Measurements from ENCODE around the gene DNAI2. TPM values are rescaled to one million over a fixed set of nuclear protein-coding genes. Genes with fewer than 3 reads are reported as not detected.

Gene DNAI2
- total RNA-seq, 1 donor from 2014 or later, result 6.2 TPM

DNA sequence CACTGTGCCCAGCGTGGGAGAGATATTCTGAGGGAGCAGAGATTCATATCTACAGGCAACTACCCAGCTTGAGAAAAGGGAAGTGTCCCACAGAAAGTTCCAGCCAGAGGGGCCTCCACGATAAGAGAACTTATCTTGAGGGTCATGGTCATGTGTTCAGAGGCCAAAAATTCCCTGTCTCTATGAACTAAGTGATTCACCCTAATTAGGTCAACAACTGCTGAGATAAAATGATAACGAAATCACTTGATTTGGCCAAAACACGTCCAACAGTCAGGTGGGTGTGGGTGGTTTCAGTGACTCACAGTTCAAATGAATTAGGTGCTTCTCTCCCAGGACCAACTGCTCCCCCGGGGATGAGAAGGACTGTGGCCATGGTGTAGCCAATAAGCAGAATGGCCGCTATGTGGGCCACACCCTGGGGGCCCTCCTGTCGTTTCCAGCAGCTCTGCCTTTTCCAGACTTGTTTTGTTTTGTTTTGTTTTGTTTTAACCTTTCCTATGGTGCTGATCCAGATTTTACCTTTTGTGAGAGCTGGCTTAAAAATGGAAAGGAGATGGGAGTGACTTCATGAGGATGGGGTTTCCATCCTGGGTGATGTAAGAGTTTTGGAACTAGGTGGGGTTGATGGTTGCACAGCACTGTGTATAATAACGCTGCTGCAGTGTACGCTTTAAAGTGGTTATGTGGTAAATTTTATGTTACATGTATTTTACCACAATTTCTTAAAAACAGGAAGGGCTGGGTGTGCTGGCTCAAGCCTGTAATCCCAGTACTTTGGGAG, 8.7 kb downstream of the DNAI2 start:
- TF ChIP-seq, protein P1, sequence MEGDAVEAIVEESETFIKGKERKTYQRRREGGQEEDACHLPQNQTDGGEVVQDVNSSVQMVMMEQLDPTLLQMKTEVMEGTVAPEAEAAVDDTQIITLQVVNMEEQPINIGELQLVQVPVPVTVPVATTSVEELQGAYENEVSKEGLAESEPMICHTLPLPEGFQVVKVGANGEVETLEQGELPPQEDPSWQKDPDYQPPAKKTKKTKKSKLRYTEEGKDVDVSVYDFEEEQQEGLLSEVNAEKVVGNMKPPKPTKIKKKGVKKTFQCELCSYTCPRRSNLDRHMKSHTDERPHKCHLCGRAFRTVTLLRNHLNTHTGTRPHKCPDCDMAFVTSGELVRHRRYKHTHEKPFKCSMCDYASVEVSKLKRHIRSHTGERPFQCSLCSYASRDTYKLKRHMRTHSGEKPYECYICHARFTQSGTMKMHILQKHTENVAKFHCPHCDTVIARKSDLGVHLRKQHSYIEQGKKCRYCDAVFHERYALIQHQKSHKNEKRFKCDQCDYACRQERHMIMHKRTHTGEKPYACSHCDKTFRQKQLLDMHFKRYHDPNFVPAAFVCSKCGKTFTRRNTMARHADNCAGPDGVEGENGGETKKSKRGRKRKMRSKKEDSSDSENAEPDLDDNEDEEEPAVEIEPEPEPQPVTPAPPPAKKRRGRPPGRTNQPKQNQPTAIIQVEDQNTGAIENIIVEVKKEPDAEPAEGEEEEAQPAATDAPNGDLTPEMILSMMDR (IDR thresholded peaks at IDR 0.05), result no peak
- intact Hi-C loops (cut with DNase I), result no loop called here
- H3K4me3 ChIP-seq, result no peak overlapping the region
- no peaks in the 10 kb centered on the region for H3K36me3 ChIP-seq
- peak overlapping the region; percentile 10 for H3K27ac ChIP-seq
- no peaks in the 10 kb centered on the region for H3K9me3 ChIP-seq
- peaks cover 4% of the 10 kb centered on the region for H3K4me1 ChIP-seq
- DNase-seq (no peak), ATAC-seq (peak; percentile 36 to 45)
- no peaks in the 10 kb centered on the region for H3K27me3 ChIP-seq (ENCODE audit: low read depth)

DNA sequence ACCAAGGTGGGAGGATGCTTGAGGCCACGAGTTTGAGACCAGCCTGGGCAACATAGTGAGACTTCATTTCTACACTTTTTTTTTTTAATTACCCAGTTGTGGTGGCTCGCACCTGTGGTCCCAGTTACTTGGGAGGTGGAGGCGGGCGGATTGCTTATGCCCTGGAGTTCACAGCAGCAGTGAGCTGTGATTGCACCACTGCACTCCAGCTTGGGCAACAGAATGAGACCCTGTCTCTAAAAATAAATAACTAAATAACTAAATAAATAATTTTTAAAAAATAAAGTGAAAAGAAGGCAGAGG, 9.3 kb downstream of the DNAI2 start:
- Histone ChIP-seq H3K9me3 (no peaks in the 10 kb centered on the region), H3K27ac (no peak overlapping the region), H3K4me1 (peaks cover 4% of the 10 kb centered on the region), H3K36me3 (no peaks in the 10 kb centered on the region), H3K4me3 (no peak overlapping the region), H3K27me3 (ENCODE audit: low read depth) (no peaks in the 10 kb centered on the region)
- DNase-seq (no peak), ATAC-seq (no peak)
- TF ChIP-seq, protein P1 (IDR thresholded peaks at IDR 0.05), result no peak
- intact Hi-C loops (cut with DNase I), result no loop called here

DNA sequence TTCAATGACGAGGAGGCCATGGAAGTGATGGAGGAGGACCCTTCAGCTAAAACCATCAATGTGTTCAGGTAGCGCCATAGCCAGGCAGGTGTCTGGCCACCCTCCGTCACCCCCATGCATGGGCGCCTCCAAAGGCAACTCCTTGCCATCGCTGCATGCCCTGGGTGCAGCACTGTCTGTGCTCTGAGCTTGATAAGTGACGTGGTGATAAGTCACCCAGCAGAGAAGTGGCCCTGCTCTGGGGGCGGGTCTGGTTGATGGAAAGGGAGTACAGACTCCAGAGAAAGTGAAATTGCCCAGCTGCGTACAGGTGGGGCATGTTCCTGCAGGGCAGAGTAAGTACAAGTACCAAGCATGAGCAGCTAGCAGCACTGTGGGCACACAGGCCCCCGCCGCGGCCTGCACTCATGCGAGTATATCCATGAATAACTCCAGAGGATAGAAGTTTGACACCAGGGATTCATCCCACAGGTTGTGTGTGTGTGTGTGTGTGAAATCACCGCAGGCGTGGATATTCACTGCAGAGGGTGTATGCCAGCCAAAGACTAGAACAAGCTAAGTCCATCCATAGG, 13.1 kb downstream of the DNAI2 start:
- intact Hi-C loops (cut with DNase I), result no loop called here
- no peak for ATAC-seq
- no peaks in the 10 kb centered on the region for H3K4me1 ChIP-seq
- no peak overlapping the region for H3K4me3 ChIP-seq
- no peak for DNase-seq
- TF ChIP-seq, protein P1 (IDR thresholded peaks at IDR 0.05), result no peak
- H3K27me3 ChIP-seq (ENCODE audit: low read depth), result no peaks in the 10 kb centered on the region
- no peaks in the 10 kb centered on the region for H3K9me3 ChIP-seq
- no peak overlapping the region for H3K27ac ChIP-seq
- H3K36me3 ChIP-seq, result no peaks in the 10 kb centered on the region

DNA sequence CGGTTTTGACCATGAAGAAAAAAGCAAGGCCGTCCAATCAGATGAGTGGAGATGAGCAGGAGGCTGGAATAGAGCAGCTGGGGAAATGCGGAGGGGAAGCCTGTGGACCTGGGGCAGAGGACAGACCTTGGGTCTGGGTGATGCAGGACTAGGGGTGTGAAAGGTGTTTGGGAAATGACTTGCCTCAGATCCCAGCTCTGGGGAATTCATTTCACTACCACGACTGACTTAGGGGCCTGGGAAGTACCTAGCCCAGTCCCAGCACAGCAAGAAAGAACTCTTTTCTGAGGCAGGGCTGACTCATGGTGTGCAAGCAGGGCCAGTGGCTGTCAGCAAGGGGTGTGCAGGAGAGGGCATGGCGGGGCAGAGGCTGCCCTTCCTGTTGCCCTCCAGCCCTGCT, 14.8 kb downstream of the DNAI2 start:
- H3K4me1 ChIP-seq, result no peaks in the 10 kb centered on the region

DNA sequence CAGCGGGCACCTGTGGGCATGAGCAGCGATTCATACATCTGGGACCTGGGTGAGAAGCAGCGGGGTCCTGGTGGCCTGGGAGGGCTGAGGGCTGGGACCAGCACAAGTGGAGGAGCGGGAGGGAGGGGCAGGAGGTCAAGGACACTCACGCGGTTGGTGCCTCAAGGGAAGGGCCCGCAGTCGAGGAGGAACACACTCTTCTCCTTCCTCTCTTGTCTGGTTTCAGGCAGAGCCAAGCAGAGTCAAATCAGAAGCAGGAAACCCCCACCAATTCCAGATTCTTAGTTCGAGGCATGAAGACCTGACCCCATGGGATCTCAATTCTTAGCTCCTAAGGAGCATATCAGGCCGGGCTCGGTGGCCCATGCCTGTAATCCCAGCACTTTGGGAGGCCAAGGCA, 15.7 kb downstream of the DNAI2 start:
- Histone ChIP-seq H3K27ac (no peak overlapping the region), H3K36me3 (no peaks in the 10 kb centered on the region), H3K4me3 (no peak overlapping the region), H3K27me3 (ENCODE audit: low read depth) (no peaks in the 10 kb centered on the region), H3K9me3 (no peaks in the 10 kb centered on the region), H3K4me1 (no peaks in the 10 kb centered on the region)
- TF ChIP-seq, protein P1 (IDR thresholded peaks at IDR 0.05), result no peak
- no peak for ATAC-seq
- intact Hi-C loops (cut with DNase I), result no loop called here
- DNase-seq, result no peak

More for the DNA sequence above, 14.8 kb downstream of the DNAI2 start:
- no peak overlapping the region for H3K27ac ChIP-seq
- no peak for ATAC-seq
- no peaks in the 10 kb centered on the region for H3K36me3 ChIP-seq
- no peaks in the 10 kb centered on the region for H3K9me3 ChIP-seq
- TF ChIP-seq, protein P1 (IDR thresholded peaks at IDR 0.05), result no peak
- intact Hi-C loops (cut with DNase I), result no loop called here
- DNase-seq, result no peak
- no peaks in the 10 kb centered on the region for H3K27me3 ChIP-seq (ENCODE audit: low read depth)
- H3K4me3 ChIP-seq, result no peak overlapping the region

All from lower lobe of right lung (tissue), 2 donors.